GM19328 (cell line): Measurements from ENCODE around the gene TWF2.

Source experiments
- ATAC-seq: cut with Tn5 transposase; IDR thresholded peaks from one replicate; pipeline ENCODE4 v1.9.1; 2021; ENCODE audit warnings: mild to moderate bottlenecking, moderate library complexity; ENCODE audit not compliant: unreplicated experiment

The TWF2 gene

DNA sequence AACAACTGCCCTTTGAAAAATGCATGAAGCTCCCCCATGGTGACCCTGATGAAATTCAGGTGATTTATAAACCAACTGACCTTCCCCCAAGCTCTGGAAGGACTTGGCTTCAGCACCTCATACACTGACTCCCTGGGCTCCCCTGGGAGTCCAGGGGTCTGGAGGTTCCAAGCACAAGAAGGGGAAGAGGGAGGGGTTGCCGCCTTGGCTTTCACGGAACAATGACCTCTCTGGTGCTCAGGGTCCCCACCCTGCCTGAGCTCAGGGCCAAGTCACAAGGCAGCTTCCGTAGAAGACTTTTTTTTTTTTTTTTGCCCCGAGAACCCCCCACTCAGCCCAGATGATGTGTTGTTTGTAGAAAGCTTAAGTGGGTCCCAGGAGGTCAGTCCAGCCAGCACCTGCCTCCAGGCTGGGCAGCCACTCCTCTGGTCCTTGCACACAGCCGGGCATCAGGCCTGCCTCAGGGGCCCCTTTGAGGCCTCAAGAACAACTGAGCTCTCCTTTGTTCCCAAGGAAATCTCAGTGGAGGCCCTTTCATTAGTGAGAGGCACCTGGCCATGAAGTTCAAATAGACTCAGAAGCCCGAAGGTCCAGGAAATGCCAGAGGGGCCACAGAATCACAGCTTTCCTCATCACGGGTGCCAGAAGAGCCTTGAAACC lies 55.0 kb downstream of the TWF2 start:
- ATAC-seq, result no peak

- no peak for ATAC-seq
Measured at GRCh38 chr3:52182691-52183090, 56.3 kb downstream of the TWF2 start.

DNA sequence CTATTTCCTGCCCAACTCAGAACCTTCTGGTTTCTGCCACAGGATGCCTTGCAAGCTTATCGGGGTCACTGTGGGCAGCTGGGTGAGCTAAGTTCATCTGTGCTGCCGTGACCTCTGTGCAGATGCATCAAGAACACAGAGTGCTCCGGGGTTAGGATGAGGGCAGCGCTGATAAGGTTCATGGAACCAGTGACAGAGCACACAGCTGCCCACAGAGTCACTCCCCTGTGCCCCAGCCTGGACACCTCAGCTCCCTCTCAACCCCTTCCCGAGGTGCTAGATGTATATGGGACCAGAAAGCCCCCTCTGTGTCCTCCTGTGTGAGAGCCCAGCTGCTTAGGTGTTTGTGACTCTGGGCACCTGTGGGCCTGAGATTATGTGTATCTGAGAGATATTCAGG lies 56.8 kb downstream of the TWF2 start:
- ATAC-seq, result no peak

DNA sequence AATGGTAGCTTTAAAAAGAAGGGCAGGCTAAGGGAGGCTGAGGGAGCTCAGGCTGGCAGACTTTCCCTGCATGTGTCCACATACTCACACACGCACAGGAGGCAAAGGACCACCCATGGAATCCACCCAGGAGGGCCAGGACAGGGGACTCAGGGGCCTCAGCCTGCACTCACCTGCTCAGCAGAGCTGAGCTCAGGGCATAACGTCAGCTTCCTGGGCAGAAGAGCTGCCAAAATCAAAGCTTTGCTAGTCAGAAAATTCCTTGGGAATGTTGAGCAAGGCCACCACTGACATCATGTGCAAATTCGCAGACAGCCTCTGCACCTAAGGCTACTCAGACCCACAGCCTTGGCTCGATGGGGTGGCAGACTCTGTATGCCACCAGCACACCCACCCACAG lies 57.4 kb downstream of the TWF2 start:
- ATAC-seq, result no peak
